T follicular helper cell (primary cell): ENCODE measurements around the gene ELAPOR1.

Experiments
- DNase-seq: peaks from one replicate; pipeline ENCODE4 v3.0.0-alpha.2; 2020; ENCODE audit warnings: low read depth
- total RNA-seq, 2 experiments: gene quantifications; one replicate each; lab custom pipeline; 2026; lab: John Stamatoyannopoulos, UW

The ELAPOR1 gene, protein sequence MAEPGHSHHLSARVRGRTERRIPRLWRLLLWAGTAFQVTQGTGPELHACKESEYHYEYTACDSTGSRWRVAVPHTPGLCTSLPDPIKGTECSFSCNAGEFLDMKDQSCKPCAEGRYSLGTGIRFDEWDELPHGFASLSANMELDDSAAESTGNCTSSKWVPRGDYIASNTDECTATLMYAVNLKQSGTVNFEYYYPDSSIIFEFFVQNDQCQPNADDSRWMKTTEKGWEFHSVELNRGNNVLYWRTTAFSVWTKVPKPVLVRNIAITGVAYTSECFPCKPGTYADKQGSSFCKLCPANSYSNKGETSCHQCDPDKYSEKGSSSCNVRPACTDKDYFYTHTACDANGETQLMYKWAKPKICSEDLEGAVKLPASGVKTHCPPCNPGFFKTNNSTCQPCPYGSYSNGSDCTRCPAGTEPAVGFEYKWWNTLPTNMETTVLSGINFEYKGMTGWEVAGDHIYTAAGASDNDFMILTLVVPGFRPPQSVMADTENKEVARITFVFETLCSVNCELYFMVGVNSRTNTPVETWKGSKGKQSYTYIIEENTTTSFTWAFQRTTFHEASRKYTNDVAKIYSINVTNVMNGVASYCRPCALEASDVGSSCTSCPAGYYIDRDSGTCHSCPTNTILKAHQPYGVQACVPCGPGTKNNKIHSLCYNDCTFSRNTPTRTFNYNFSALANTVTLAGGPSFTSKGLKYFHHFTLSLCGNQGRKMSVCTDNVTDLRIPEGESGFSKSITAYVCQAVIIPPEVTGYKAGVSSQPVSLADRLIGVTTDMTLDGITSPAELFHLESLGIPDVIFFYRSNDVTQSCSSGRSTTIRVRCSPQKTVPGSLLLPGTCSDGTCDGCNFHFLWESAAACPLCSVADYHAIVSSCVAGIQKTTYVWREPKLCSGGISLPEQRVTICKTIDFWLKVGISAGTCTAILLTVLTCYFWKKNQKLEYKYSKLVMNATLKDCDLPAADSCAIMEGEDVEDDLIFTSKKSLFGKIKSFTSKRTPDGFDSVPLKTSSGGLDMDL
- 31.4 to 40.3 reads per million in 2 experiments for total RNA-seq

DNA sequence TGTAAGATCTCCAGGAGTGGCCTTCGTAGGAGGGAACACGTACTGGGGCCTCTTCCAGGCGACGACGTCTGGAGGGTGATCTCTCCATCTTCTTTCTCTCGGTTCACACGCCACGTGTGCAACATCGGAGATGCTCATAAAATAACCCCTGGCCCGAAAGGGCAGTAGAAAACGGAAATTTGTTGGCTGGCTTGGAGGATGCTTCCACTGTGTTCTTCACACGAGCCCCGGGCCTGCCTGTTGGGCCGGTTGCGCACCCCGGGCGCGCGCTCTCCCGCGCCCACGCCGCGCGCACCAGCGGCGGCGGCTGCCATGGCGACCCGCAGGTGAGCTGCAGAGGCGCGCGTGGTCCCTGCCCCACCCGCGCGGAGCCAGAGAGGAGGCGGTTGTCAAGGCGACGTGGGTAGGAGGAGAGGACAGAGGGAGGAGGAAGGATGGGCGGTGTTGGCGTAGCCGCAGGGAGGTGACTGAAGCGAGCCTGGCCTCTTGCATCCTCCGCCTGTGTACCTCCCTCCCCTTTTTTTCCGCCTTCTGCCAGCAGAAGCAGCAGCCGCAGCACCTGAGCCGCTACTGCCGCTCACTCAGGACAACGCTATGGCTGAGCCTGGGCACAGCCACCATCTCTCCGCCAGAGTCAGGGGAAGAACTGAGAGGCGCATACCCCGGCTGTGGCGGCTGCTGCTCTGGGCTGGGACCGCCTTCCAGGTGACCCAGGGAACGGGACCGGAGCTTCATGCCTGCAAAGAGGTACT lies at the start of gene ELAPOR1:
ELAPOR1 (plus strand) TSS at position 526 of the 752 bp plus-strand sequence; CDS start at position 595, 69 bp downstream.
- peak; percentile 87 for DNase-seq

DNA sequence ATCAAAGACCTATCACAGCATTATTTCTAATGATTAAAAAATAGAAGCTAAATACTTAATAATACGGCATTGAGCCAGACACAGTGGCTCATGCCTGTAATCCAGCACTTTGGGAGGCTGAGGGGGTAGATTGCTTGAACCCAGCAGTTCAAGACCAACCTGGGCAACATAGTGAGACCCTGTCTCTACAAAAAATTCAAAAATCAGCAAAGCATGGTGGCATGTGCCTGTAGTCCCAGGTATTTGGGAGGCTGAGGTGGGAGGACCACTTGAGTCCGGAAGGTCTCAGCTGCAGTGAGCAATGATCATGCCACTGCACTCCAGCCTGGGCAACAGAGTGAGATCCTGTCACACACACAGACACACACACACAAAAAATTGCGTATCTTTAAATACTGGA lies 48.8 kb upstream of the ELAPOR1 start:
- no peak for DNase-seq

DNA sequence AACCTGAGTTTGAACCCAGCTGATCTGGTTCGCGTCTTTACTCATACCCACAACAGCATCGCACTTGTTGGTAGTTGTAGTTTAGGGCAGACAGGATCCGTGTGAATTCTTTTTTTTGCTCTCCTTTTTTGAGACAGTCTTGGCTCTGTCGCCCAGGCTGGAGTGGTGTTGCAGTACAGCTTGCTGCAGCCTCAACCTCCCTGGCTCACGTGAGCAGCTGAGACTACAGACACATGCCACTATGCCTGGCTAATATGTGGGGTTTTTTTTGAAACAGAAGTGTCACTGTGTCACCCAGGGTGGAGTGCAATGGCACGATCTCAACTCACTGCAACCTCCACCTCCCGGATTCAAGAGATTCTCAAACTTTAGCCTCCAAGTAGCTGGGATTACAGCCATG lies 46.0 kb upstream of the ELAPOR1 start:
- no peak for DNase-seq

- DNase-seq = no peak
Measured at GRCh38 chr1:109069294-109069693, 44.6 kb upstream of the ELAPOR1 start.

- DNase-seq = peak; percentile 73
Measured at GRCh38 chr1:109075531-109076490, 38.1 kb upstream of the ELAPOR1 start, which contains the start of gene TAF13. TAF13 (minus strand) TSS chr1:109076003; CDS start chr1:109075947, 56 bp downstream.

DNA sequence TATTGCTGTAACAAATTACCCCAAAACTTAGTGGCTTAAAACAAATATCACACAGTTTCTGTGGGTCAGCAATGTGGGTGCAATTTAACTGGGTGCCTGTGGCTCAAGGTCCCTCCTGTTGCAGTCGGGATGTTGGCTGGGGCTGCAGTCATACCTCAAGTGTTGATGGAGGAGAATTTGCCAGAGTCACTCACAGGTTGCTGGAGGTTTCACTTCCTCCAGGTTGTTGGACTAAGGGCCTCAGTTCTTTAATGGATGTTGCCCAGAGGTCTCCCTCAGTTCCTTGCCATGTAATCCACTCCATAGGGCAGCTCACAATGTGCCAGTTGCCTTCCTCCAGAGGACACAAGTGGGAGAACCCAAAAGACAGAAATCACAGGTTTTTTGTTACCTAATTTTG lies 35.6 kb upstream of the ELAPOR1 start:
- DNase-seq = no peak

DNA sequence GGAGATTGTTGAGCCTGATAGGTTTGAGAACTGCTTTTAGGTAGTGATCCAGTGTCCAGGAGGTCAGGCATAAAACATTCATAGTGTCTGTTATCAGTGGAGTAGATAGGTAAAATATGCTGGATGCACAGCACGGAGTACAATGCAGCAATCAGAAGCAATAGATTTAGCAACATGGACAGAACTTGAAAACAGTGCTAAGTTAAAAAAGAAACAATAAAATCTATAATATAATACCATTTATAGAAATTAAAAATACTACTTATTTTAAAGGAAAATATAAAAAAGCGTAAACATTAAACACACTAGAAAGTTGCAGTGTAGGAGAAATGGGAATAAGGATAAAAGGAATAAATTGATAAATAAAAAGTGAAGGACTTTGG lies 34.7 kb upstream of the ELAPOR1 start:
- DNase-seq = no peak

DNA sequence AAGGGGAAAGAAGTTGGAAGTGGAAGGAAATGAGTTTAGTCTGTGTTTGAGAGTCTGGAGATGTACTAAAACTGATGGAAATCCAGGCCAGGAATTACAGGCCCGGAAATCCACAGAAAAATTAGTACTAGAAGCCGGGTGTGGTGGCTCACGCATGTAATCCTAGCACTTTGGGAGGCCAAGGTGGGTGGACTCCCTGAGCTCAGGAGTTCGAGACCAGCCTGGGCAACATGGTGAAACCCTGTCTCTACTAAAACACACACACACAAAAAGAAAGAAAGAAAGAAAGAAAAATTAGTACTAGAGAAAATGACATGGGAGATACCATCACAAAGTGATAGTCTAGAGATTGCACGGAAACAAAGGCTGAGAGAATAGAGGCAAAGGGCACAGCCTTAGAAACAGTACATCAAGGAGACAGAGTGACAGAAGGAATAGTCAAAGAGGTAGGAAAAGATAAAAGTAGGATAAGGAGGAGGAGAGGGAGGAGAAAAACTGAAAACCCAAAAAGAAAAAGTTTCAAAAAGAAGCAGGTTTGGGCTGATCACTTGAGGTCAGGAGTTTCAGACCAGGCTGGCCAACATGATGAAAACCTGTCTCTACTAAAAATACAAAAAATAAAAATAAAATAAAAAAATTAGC lies 33.4 kb upstream of the ELAPOR1 start:
- DNase-seq = no peak

DNA sequence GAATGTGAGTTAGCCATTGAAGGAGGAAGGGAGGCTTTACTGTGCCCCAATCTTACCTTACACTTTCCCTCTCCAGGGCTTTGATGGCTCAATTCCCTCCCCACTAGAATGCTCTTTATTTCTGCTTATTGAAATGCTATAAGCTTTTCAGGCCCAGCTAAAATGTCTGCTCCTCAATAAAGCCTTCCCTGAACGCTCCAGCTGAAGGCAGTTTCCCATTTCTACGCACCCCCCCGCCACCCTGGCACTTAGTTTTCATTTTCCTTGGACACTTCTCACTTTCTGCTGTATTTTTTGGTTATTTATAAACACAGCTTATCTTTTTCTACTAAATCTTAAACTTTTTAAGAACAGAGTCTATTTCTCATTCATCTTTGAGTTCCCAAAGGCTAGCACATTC lies 30.4 kb upstream of the ELAPOR1 start:
- no peak for DNase-seq

GRCh38 chr1:109083923-109084322 lies 30.0 kb upstream of the ELAPOR1 start:
- DNase-seq = no peak

DNA sequence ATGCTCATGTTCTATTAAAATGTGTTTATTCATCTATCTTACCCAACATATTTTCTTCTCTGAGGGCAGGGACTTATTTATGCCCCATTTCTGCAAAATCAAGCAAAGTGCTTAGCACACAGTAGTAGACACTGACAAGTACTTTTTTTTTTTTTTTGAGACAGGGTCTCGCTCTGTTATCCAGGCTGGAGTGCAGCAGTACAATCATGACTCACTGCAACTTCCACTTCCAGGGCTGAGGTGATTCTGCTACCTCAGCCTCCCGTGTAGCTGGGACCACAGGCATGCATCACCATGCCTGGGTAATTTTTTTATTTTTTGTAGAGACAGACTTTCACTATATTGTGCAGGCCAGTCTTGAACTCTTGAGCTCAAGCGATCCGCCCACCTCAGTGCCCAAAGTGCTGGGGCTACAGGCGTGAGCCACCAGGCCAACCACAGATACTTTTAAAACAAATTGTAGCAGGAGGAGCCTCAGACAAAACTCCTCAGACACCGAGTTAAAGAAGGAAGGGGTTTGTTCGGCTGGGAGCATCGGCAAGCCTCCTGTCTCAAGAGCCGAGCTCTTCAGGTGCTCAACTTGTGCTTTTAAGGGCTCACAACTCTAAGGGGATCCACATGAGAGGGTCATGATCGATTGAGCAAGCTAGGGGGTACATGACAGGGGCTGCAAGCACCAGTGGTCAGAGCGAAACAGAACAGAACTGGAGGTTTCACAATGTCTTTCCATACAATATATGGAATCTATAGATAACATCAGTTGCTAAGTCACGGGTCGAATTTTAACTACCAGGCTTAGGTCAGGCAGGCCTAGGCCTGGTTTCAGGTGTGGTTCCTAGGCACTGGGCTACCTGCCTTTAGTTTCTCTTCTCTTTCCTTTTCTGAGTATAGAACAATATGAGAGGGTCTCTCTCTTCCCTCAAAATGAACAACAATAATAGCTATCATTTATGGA lies 29.1 kb upstream of the ELAPOR1 start:
- DNase-seq = no peak

DNA sequence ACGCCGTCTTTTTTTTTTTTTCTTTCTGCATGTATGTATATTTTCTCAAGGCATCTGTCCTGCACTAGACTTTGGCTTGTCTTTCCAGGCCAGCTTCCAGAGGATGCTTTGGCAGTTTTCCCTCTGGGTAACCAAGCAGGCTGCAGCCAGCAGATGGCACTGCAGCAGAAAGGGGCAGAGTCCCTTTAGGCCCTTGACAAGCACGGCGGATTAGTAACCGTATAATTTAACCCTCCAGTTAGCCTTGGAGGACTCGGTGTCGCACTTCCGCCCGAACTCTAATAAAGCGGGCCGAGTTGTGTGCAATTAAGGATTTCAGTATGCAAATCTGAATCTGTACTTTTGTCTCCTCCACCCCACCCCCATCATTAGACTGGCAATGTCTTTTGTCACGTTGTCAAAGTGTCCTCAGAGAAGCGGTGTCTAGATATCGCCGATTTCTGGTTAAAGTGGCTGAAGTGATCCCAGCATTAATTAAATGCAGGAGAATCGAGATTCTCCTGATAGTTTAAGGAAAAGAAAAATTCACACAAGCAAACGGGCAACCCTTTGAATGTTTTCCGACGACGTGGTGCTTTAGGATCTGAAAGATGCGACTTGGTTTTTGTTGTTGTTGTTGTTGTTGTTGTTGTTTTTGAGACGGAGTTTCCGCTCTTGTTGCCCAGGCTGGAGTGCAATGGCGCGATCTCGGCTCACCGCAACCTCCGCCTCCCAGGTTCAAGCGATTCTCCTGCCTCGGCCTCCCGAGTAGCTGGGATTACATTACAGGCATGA lies 24.5 kb upstream of the ELAPOR1 start:
- no peak for DNase-seq

GRCh38 chr1:109090196-109091077 lies 23.5 kb upstream of the ELAPOR1 start, which contains the start of gene TMEM167B:
TMEM167B (plus strand) TSS chr1:109090764; CDS start chr1:109090873, 109 bp downstream.
- DNase-seq = peak; percentile 83

GRCh38 chr1:109091078-109091838 lies 22.7 kb upstream of the ELAPOR1 start:
- no peak for DNase-seq

DNA sequence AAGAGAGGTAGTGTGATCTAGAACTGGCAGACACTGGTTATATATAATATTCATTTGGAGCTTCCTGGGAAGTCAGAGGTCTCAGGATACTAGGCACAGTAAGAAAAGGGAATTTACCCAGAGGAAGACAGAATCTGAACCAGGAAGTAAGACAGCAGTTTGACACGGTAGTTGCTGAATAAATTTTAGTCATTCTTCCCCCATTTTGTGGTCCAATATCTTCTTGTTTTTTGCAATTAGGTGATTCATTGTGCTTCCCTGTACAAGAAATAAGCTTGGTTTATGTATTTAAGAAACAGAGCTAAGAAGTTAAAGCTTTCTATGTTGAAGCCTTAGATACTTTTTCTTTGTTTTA lies 22.1 kb upstream of the ELAPOR1 start:
- DNase-seq = no peak

DNA sequence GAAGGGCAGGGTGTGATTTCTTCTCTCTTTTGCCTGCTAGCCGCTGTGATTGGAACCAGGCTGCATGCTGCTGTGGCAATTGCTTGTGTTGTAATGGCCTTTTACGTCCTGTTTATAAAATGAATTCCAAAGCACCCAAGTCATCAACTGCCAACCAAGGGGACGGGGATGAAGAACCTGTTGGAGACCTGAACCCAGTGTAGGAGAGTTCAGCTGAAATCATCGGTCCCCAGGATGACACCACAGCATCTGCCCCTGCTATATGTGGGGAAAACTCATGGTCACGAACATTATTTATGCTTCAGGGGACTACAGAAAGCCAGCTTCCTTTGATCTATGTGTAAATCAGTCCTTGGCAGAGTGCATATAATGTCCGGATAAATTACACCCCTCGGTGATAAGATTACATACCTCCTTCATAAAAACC lies 19.5 kb upstream of the ELAPOR1 start:
- no peak for DNase-seq
